ENCODE measurements around the gene FOXE3.

FOXE3 gene

GRCh38 chr1:47415728-47416318 lies at the start of gene FOXE3:
FOXE3 (plus strand) TSS chr1:47416285; CDS start chr1:47416316, 31 bp downstream.
- DNase-seq = no peak

- no peak for DNase-seq
These were observed 48.4 kb upstream of the FOXE3 start for GRCh38 chr1:47367651-47368050.

- DNase-seq = no peak
These were observed 45.0 kb upstream of the FOXE3 start for GRCh38 chr1:47371016-47371517.

- no peak for DNase-seq
These were observed 41.6 kb upstream of the FOXE3 start for GRCh38 chr1:47374501-47374900.

- DNase-seq = no peak
These were observed 37.9 kb upstream of the FOXE3 start for GRCh38 chr1:47378147-47378546.

GRCh38 chr1:47380699-47381098 lies 35.4 kb upstream of the FOXE3 start:
- no peak for DNase-seq

- no peak for DNase-seq
These were observed 33.6 kb upstream of the FOXE3 start for GRCh38 chr1:47382399-47382983.

GRCh38 chr1:47384083-47384482 lies 32.0 kb upstream of the FOXE3 start:
- no peak for DNase-seq

- DNase-seq = no peak
These were observed 31.1 kb upstream of the FOXE3 start for GRCh38 chr1:47385020-47385419.

- no peak for DNase-seq
These were observed 29.8 kb upstream of the FOXE3 start for GRCh38 chr1:47386268-47386667.

GRCh38 chr1:47388030-47388890 lies 27.8 kb upstream of the FOXE3 start:
- no peak for DNase-seq

- DNase-seq = peak in 34 of 51 donors; percentile 1 to 51 (median 16)
These were observed 27.2 kb upstream of the FOXE3 start for GRCh38 chr1:47388891-47389238.

- DNase-seq = no peak
These were observed 26.4 kb upstream of the FOXE3 start for GRCh38 chr1:47389731-47390130.

- DNase-seq = no peak
These were observed 25.2 kb upstream of the FOXE3 start for GRCh38 chr1:47390843-47391242.

GRCh38 chr1:47393141-47393540 lies 22.9 kb upstream of the FOXE3 start:
- DNase-seq = no peak

- DNase-seq = no peak
These were observed 20.7 kb upstream of the FOXE3 start for GRCh38 chr1:47395433-47395832.

- no peak for DNase-seq
These were observed 19.4 kb upstream of the FOXE3 start for GRCh38 chr1:47396671-47397196.

GRCh38 chr1:47399138-47399845 lies 16.8 kb upstream of the FOXE3 start:
- no peak for DNase-seq

GRCh38 chr1:47399846-47400155 lies 16.3 kb upstream of the FOXE3 start:
- DNase-seq = no peak

GRCh38 chr1:47401761-47402160 lies 14.3 kb upstream of the FOXE3 start:
- no peak for DNase-seq

GRCh38 chr1:47402591-47402990 lies 13.5 kb upstream of the FOXE3 start:
- no peak for DNase-seq

All from hypothalamus (tissue), 51 donors.